RWPE2 (cell line): ENCODE measurements around the gene RAB3A.
A peak's percentile ranks its signal among the peaks of the same experiment; 100 is the strongest.

Source experiments
- ATAC-seq: fragments of 200-7000 bp; cut with Tn5 transposase; 3 replicates; pipeline ENCODE4 v1.9.1; 2021; ENCODE audit warnings: low read depth
- DNase-seq: peaks from one replicate; pipeline ENCODE4 v3.0.0-alpha.2; 2020; ENCODE audit warnings: low spot score
- H3K27ac ChIP-seq: fragments of 450-650 bp; 2 replicates; pipeline ENCODE4 v1.5.1; 2017; ENCODE audit warnings: mild to moderate bottlenecking; ENCODE audit not compliant: poor library complexity, severe bottlenecking
- H3K27me3 ChIP-seq: fragments of 250-450 bp; sonication (Bioruptor Pico); 2 replicates; pipeline ENCODE4 v1.5.1; 2021; ENCODE audit warnings: mild to moderate bottlenecking, moderate library complexity; ENCODE audit not compliant: insufficient read depth, poor library complexity, severe bottlenecking
- H3K36me3 ChIP-seq: fragments of 250-450 bp; sonication (Bioruptor Pico); 2 replicates; pipeline ENCODE4 v1.5.1; 2020; ENCODE audit warnings: low read depth, mild to moderate bottlenecking, moderate library complexity
- H3K4me1 ChIP-seq: fragments of 250-450 bp; sonication (Bioruptor Pico); 2 replicates; pipeline ENCODE4 v1.5.1; 2021; ENCODE audit warnings: mild to moderate bottlenecking, moderate library complexity; ENCODE audit not compliant: insufficient read depth, poor library complexity, severe bottlenecking
- H3K4me3 ChIP-seq: fragments of 250-450 bp; sonication (Bioruptor Pico); 2 replicates; pipeline ENCODE4 v1.5.1; 2021; ENCODE audit warnings: mild to moderate bottlenecking, moderate library complexity; ENCODE audit not compliant: severe bottlenecking
- H3K9me3 ChIP-seq: fragments of 250-450 bp; sonication (Bioruptor Pico); 2 replicates; pipeline ENCODE4 v1.5.1; 2021; ENCODE audit warnings: mild to moderate bottlenecking, moderate library complexity; ENCODE audit not compliant: severe bottlenecking
- CTCF ChIP-seq: fragments of 450-650 bp; IDR thresholded peaks from one replicate; pipeline ENCODE4 v1.5.1; 2017; ENCODE audit warnings: mild to moderate bottlenecking, moderate library complexity; ENCODE audit not compliant: poor library complexity, severe bottlenecking

RAB3A gene

DNA sequence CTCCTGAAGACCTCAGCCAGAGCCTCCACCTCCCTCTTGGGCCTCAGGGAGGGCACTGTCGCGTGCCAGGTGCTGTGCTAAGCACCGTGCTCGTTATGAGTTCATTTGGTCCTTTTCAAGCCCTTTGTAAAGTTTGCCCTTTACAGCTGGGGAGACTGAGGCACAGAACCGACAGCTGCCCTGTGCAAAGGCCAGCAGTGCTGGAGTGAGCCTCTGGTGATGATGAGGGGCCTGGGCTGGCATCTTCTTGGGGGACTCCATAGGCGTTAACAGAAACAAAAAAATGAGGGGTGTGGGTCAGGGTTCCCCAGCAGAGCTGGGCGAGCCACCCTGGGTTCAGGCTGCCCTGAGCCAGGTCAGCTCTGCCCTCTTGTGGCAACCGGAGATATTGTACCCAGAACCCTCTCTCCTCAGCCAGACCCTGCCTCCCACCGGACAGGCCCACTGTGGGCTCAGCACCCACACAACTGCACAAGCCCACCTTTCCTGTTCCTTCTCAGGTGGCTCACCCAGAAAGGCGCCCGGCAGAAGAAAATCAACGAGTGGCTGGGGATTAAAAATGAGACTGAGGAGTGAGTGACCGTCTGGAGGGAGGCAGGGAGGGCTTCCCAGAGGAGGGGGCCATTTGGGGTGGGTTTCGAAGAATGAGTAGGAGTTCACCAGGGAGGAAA is 35.7 kb downstream of the RAB3A start:
- peaks cover 61% of the 10 kb centered on the region for H3K36me3 ChIP-seq

GRCh38 chr19:18167011-18167410 is 36.8 kb downstream of the RAB3A start:
- DNase-seq (no peak), ATAC-seq (no peak)
- no peaks in the 10 kb centered on the region for H3K4me1 ChIP-seq
- no peaks in the 10 kb centered on the region for H3K9me3 ChIP-seq
- H3K27ac ChIP-seq = no peak overlapping the region
- no peak for TF ChIP-seq CTCF
- no peak overlapping the region for H3K4me3 ChIP-seq
- no peaks in the 10 kb centered on the region for H3K27me3 ChIP-seq
- H3K36me3 ChIP-seq = peaks cover 72% of the 10 kb centered on the region

More for the DNA sequence above, 35.7 kb downstream of the RAB3A start:
- H3K27me3 ChIP-seq = no peaks in the 10 kb centered on the region
- H3K4me3 ChIP-seq = no peak overlapping the region
- ATAC-seq (peak; percentile 79), DNase-seq (no peak)
- H3K27ac ChIP-seq = no peak overlapping the region
- no peaks in the 10 kb centered on the region for H3K4me1 ChIP-seq
- TF ChIP-seq CTCF = peak; percentile 81
- H3K9me3 ChIP-seq = no peaks in the 10 kb centered on the region

GRCh38 chr19:18165794-18166544 is 37.9 kb downstream of the RAB3A start:
- Histone ChIP-seq H3K27me3 (no peaks in the 10 kb centered on the region), H3K4me3 (no peak overlapping the region), H3K36me3 (peaks cover 77% of the 10 kb centered on the region), H3K27ac (no peak overlapping the region), H3K9me3 (no peaks in the 10 kb centered on the region), H3K4me1 (no peaks in the 10 kb centered on the region)
- DNase-seq (no peak), ATAC-seq (no peak)
- TF ChIP-seq CTCF = no peak

- Histone ChIP-seq H3K27me3 (no peaks in the 10 kb centered on the region), H3K36me3 (peaks cover 78% of the 10 kb centered on the region), H3K27ac (no peak overlapping the region), H3K4me1 (peaks cover 4% of the 10 kb centered on the region), H3K9me3 (no peaks in the 10 kb centered on the region), H3K4me3 (no peak overlapping the region)
- DNase-seq (no peak), ATAC-seq (no peak)
- TF ChIP-seq CTCF = no peak
Observed at GRCh38 chr19:18164072-18164471, 39.8 kb downstream of the RAB3A start.

DNA sequence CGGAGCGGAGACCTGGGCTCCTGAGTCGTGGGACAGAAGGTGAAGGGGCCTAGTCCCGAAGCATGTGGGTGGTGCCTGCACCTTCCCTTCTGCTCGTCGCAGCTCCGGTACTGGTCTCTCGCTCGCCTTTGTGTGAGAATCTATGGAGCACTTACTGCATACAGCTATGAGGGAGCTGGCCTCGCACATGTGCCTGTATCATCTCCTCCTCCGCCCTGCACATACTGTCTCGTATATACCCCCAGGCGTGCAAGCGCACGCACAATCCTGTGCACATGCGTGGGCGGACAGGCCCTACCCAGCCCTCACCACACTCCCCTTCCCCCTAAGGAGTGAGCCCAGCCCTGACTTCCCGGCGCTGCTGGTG is 42.2 kb downstream of the RAB3A start:
- ATAC-seq = no peak
- no peaks in the 10 kb centered on the region for H3K9me3 ChIP-seq
- peak; percentile 71 for TF ChIP-seq CTCF
- no peak overlapping the region for H3K4me3 ChIP-seq
- H3K36me3 ChIP-seq = peaks cover 57% of the 10 kb centered on the region
- H3K27me3 ChIP-seq = no peaks in the 10 kb centered on the region
- no peak for DNase-seq
- no peak overlapping the region for H3K27ac ChIP-seq
- H3K4me1 ChIP-seq = peaks cover 18% of the 10 kb centered on the region
